Spleen (tissue), 7 donors: Measurements from ENCODE around the gene DNM3.
A peak's percentile ranks its signal among the peaks of the same experiment; 100 is the strongest.

Experiments
- POLR2A ChIP-seq, 3 donors: fragments of 450-650 bp; IDR thresholded peaks; one replicate each; pipeline ENCODE4 v1.5.1; 2017; ENCODE audit warnings: antibody characterized with exemption in 3 of 3, mild to moderate bottlenecking in 1 of 3
- POLR2AphosphoS5 ChIP-seq, 3 donors: sonication (generic); formaldehyde crosslinking; IDR thresholded peaks; one replicate each; pipeline ENCODE4 v1.5.1; 2017; ENCODE audit warnings: antibody characterized with exemption in 3 of 3
- TF ChIP-seq, protein P1 (sequence below), 11 experiments: fragments of 200-600 bp in 7 of 11; fragments of 450-650 bp in 4 of 11; sonication (generic) in 4 of 11; IDR thresholded peaks in 8 of 11; conservative IDR thresholded peaks in 3 of 11; 1 replicate in 7 of 11; 2 replicates in 4 of 11; pipeline versions ENCODE4 v1.4.0 to v1.8.0; 2016 to 2021; ENCODE audit warnings: antibody characterized with exemption in 11 of 11, inconsistent platforms in 4 of 11, mild to moderate bottlenecking in 1 of 11
- donor health status: DM: no; HTN: no; CAD: no; lungs with moderate emphysema.
- donor health status: DM: no; HTN: no; CAD: no.
- donor health status: DM: no; HTN: no; CAD: no.

DNA sequence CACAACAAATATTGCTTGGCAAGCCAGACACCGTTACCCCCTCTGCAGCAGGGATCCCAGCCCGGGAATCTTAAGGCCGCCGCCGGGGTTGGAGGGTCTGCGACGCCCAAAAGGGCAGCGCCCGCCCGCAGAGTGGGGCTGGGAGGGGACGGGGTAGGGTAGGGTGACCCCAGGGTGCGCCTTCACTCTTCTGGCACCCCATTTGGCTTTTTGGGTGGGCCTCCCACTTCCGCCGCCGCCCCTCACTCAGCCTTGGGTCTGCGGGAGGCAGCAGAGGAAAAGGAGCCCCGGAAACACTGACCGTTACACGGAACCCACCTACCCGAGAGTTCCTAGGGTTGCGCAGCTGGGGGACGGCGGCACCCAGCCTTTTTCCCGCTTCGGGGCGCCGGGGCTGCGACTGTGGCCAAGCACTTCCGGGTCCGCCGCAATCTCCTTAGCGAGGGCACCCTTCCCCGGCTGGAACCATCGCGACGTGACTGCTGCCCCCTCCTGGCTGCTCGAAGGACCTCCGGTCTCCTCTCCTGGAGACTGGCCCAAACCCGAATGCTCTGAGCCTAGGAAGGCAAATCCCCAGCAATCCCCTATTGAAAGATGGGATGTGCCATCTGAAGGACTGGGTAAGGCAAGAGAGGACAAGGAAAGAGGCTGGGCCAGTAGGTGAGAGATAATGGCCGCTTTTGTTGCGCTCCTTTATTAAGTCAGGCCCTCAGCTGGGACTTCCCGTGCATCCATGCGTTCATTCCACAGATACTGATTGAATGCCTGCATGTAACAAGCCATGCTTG lies 602.6 kb downstream of the DNM3 start, which contains the start of gene PIGC:
- TF ChIP-seq POLR2A (IDR thresholded peaks at IDR 0.05) (no peak), POLR2AphosphoS5 (IDR thresholded peaks at IDR 0.05) (peak; percentile 79 to 87 (median 81))
- TF ChIP-seq, protein P1, sequence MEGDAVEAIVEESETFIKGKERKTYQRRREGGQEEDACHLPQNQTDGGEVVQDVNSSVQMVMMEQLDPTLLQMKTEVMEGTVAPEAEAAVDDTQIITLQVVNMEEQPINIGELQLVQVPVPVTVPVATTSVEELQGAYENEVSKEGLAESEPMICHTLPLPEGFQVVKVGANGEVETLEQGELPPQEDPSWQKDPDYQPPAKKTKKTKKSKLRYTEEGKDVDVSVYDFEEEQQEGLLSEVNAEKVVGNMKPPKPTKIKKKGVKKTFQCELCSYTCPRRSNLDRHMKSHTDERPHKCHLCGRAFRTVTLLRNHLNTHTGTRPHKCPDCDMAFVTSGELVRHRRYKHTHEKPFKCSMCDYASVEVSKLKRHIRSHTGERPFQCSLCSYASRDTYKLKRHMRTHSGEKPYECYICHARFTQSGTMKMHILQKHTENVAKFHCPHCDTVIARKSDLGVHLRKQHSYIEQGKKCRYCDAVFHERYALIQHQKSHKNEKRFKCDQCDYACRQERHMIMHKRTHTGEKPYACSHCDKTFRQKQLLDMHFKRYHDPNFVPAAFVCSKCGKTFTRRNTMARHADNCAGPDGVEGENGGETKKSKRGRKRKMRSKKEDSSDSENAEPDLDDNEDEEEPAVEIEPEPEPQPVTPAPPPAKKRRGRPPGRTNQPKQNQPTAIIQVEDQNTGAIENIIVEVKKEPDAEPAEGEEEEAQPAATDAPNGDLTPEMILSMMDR (IDR thresholded peaks at IDR 0.05 in 8 of 11, conservative IDR thresholded peaks at IDR 0.05 in 3 of 11): peak; percentile 65 to 95 (median 91)
